Astrocyte of the spinal cord (primary cell): ENCODE results near the gene CDC20.

ENCODE experiments used
- DNase-seq: peaks from one replicate; pipeline ENCODE4 v3.0.0; 2011; ENCODE audit warnings: low read depth, low spot score
- H3K4me3 ChIP-seq: 2 replicates; pipeline ENCODE4 v1.5.1; 2011; ENCODE audit warnings: low read depth, mild to moderate bottlenecking, low read length, moderate library complexity
- in situ Hi-C: cut with HindIII; loops from 2 replicates; pipeline ENCODE4 v1.10.0; 2017; ENCODE audit warnings: low sequenced_read_pairs
- TF ChIP-seq, protein P1 (sequence below): IDR thresholded peaks from 2 replicates; pipeline ENCODE4 v1.5.1; 2012; ENCODE audit warnings: low read depth, mild to moderate bottlenecking, low read length, inconsistent platforms

Gene CDC20

DNA sequence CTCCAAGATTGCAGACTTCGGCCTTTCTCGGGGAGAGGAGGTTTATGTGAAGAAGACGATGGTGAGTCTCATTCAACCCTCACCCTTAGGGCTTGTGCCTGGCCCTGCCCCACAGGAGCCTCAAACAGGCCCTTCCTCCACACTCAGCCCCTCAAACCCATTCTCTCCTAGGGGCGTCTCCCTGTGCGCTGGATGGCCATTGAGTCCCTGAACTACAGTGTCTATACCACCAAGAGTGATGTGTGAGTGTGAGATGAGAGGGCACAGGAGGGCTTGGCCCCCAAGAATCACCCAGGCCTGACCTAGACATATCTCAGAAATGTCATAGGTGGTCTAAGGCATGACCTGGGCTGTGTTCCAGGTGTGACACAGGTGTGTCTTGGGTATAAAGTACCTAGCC lies 39.5 kb upstream of the CDC20 start:
- TF ChIP-seq, protein P1, sequence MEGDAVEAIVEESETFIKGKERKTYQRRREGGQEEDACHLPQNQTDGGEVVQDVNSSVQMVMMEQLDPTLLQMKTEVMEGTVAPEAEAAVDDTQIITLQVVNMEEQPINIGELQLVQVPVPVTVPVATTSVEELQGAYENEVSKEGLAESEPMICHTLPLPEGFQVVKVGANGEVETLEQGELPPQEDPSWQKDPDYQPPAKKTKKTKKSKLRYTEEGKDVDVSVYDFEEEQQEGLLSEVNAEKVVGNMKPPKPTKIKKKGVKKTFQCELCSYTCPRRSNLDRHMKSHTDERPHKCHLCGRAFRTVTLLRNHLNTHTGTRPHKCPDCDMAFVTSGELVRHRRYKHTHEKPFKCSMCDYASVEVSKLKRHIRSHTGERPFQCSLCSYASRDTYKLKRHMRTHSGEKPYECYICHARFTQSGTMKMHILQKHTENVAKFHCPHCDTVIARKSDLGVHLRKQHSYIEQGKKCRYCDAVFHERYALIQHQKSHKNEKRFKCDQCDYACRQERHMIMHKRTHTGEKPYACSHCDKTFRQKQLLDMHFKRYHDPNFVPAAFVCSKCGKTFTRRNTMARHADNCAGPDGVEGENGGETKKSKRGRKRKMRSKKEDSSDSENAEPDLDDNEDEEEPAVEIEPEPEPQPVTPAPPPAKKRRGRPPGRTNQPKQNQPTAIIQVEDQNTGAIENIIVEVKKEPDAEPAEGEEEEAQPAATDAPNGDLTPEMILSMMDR: no peak
- in situ Hi-C loops: no loop called here
- H3K4me3 ChIP-seq: no peak overlapping the region
- no peak for DNase-seq

DNA sequence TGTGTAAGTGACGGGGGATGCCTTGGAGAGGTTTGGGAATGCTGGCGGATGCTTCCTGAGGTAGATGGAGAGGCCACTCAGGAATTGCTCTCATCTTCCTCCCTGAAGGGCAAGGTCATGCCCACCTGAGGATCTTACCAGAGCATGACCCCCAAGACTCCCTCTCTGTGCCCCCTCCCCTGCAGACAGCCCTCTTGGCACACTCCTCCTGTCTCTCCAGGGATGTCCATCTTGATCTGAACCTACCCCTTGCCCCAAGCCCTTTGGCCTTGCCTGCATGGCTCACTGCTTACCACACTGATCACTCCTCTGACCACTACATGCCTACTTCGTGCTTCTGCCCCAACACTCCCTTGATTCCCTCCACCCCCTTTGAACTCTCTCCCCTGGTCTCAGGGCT lies 39.0 kb upstream of the CDC20 start:
- TF ChIP-seq, protein P1: no peak
- H3K4me3 ChIP-seq: no peak overlapping the region
- in situ Hi-C loops: no loop called here
- no peak for DNase-seq

DNA sequence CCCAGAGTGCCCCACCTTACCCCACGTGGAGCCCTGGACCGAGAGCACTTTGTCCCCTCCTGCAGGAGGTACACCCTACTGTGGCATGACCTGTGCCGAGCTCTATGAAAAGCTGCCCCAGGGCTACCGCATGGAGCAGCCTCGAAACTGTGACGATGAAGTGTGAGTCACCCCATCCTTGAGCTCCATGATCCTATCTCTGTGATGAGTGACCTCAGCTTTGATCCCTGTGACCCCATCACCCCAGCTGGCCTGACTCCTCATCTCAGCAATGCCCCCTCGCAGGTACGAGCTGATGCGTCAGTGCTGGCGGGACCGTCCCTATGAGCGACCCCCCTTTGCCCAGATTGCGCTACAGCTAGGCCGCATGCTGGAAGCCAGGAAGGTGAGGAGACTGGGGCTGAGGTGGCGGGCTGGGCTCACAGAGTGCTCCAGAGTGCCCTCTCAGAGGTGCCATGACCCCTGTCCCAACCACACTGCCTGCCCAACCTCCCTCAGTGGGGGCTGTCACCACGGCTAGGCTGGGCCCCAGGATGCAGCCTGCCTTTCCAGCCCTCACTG lies 37.4 kb upstream of the CDC20 start:
- TF ChIP-seq, protein P1: no peak
- in situ Hi-C loops: no loop called here
- no peak overlapping the region for H3K4me3 ChIP-seq
- no peak for DNase-seq

DNA sequence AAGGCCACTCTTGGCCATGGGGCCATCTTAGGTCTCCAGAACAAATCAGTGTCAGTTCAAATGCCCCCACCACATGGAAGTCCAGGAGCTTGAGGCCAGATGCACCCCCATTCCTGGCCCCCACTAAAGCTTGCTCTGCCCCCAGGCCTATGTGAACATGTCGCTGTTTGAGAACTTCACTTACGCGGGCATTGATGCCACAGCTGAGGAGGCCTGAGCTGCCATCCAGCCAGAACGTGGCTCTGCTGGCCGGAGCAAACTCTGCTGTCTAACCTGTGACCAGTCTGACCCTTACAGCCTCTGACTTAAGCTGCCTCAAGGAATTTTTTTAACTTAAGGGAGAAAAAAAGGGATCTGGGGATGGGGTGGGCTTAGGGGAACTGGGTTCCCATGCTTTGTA lies 36.3 kb upstream of the CDC20 start:
- no peak for DNase-seq
- TF ChIP-seq, protein P1: no peak

GRCh38 chr1:43324810-43325209 lies 34.0 kb upstream of the CDC20 start:
- TF ChIP-seq, protein P1: no peak
- no peak for DNase-seq
- in situ Hi-C loops: no loop called here
- no peak overlapping the region for H3K4me3 ChIP-seq

More for the DNA sequence above, 36.3 kb upstream of the CDC20 start:
- no peak overlapping the region for H3K4me3 ChIP-seq
- in situ Hi-C loops: no loop called here

- no peak overlapping the region for H3K4me3 ChIP-seq
- DNase-seq: no peak
- TF ChIP-seq, protein P1: no peak
- in situ Hi-C loops: no loop called here
Measured at GRCh38 chr1:43325381-43325780, 33.4 kb upstream of the CDC20 start.
